PC-3 (cell line): Measurements from ENCODE around the gene MAEA. TPM values are rescaled to one million over a fixed set of nuclear protein-coding genes. Genes with fewer than 3 reads are reported as not detected.

ENCODE experiments used
- ATAC-seq: fragments of 200-7000 bp; cut with Tn5 transposase; 2 replicates; pipeline ENCODE4 v1.9.1; 2020; ENCODE audit warnings: mild to moderate bottlenecking, moderate library complexity
- BruUV-seq: library from RNA; stranded (reverse); fragments of 400-500 nt; replicated peaks from 2 replicates; lab custom pipeline; 2021; lab: Mats Ljungman, UMichigan
- CTCF ChIA-PET: fragments of 300-600 bp; sonication (Branson Sonifier 250); formaldehyde crosslinking; loops from one replicate; lab custom pipeline; 2022; ENCODE audit warnings: antibody characterized with exemption; lab: Charles Lee
- POLR2A ChIA-PET: fragments of 300-600 bp; sonication (Branson Sonifier 250); formaldehyde crosslinking; loops from one replicate; lab custom pipeline; 2022; ENCODE audit warnings: antibody characterized with exemption; ENCODE audit not compliant: unreplicated experiment; lab: Charles Lee
- DNase-seq: peaks from one replicate; pipeline ENCODE4 v3.0.0-alpha.2; 2015
- H2AFZ ChIP-seq: fragments of 300-600 bp; sonication (generic); 2 replicates; pipeline ENCODE4 v1.6.0; 2016; ENCODE audit warnings: antibody characterized with exemption, low read length
- H3F3A ChIP-seq: fragments of 300-600 bp; sonication (generic); one replicate; pipeline ENCODE4 v1.6.0; 2017; ENCODE audit warnings: antibody characterized with exemption, low read length, control low read depth, mild to moderate bottlenecking; ENCODE audit not compliant: unreplicated experiment
- H3K27ac ChIP-seq: fragments of 300-600 bp; sonication (generic); 2 replicates; pipeline ENCODE4 v1.5.1; 2016; ENCODE audit warnings: mild to moderate bottlenecking, low read length
- H3K27me3 ChIP-seq: fragments of 300-600 bp; sonication (generic); 2 replicates; pipeline ENCODE4 v1.6.1; 2016; ENCODE audit warnings: low read length, mixed read lengths
- H3K36me3 ChIP-seq: fragments of 300-600 bp; sonication (generic); 2 replicates; pipeline ENCODE4 v1.6.1; 2016; ENCODE audit warnings: low read depth, mixed run types, low read length, mixed read lengths
- H3K4me1 ChIP-seq: fragments of 300-600 bp; sonication (generic); 2 replicates; pipeline ENCODE4 v1.5.1; 2016; ENCODE audit warnings: low read length; ENCODE audit not compliant: insufficient read depth
- H3K4me2 ChIP-seq: fragments of 300-600 bp; sonication (generic); 2 replicates; pipeline ENCODE4 v1.6.0; 2016; ENCODE audit warnings: low read length
- H3K4me3 ChIP-seq: fragments of 300-600 bp; sonication (generic); 2 replicates; pipeline ENCODE4 v1.5.1; 2016; ENCODE audit warnings: mild to moderate bottlenecking, low read length, mixed read lengths
- H3K79me2 ChIP-seq: fragments of 300-600 bp; sonication (generic); 2 replicates; pipeline ENCODE4 v1.6.1; 2017; ENCODE audit warnings: low read length, mixed read lengths
- H3K9ac ChIP-seq: fragments of 300-600 bp; sonication (generic); 2 replicates; pipeline ENCODE4 v1.6.0; 2016; ENCODE audit warnings: mild to moderate bottlenecking, low read length
- H3K9me2 ChIP-seq: fragments of 300-600 bp; sonication (generic); replicated peaks from 2 replicates; pipeline ENCODE4 v1.6.1; 2016; ENCODE audit warnings: mixed run types, low read length, mixed read lengths
- H3K9me3 ChIP-seq: fragments of 300-600 bp; sonication (generic); 2 replicates; pipeline ENCODE4 v1.6.1; 2016; ENCODE audit warnings: low read length, mixed read lengths
- H4K20me1 ChIP-seq: fragments of 300-600 bp; sonication (generic); 2 replicates; pipeline ENCODE4 v1.6.1; 2016; ENCODE audit warnings: low read length, mixed read lengths
- CTCF ChIP-seq: fragments of 300-600 bp; sonication (generic); conservative IDR thresholded peaks from 2 replicates; pipeline ENCODE4 v1.5.1; 2017; ENCODE audit warnings: antibody characterized with exemption, low read depth, mild to moderate bottlenecking, low read length
- EZH2 ChIP-seq: fragments of 300-600 bp; sonication (generic); IDR thresholded peaks from one replicate; pipeline ENCODE4 v1.6.1; 2017; ENCODE audit warnings: antibody characterized with exemption, mild to moderate bottlenecking, low read length; ENCODE audit not compliant: unreplicated experiment
- EZH2phosphoT487 ChIP-seq: fragments of 300-600 bp; sonication (generic); IDR thresholded peaks from 2 replicates; pipeline ENCODE4 v1.6.1; 2018; ENCODE audit warnings: mild to moderate bottlenecking, antibody characterized with exemption, low read length, borderline replicate concordance
- intact Hi-C: fragments of 100-400 bp; cut with micrococcal nuclease; formaldehyde crosslinking; loops from 2 replicates; pipeline ENCODE4 v1.9.0; 2023
- total RNA-seq: library from RNA; depleted of rRNA; stranded (reverse); fragments of >200 nt; gene quantifications from 2 replicates; pipeline ENCODE4 v1.2.3, GENCODE V29; 2014

The MAEA gene
- total RNA-seq, 1 experiment from 2014 or later = 48.1 TPM

- ChIA-PET CTCF (no interaction called here), POLR2A (no interaction called here)
- intact Hi-C loops = no loop called here
- Histone ChIP-seq H4K20me1 (no peaks in the 10 kb centered on the region), H3K9ac (no peak overlapping the region), H3K4me2 (no peak overlapping the region), H3K4me1 (peaks cover 22% of the 10 kb centered on the region), H3K36me3 (peaks cover 28% of the 10 kb centered on the region), H2AFZ (no peak overlapping the region), H3K4me3 (no peak overlapping the region), H3K9me3 (no peaks in the 10 kb centered on the region), H3K27ac (peak overlapping the region; percentile 41; the same call in 1 of the 2 replicates), H3F3A (no peaks in the 10 kb centered on the region), H3K27me3 (no peaks in the 10 kb centered on the region), H3K79me2 (no peaks in the 10 kb centered on the region), H3K9me2 (no peaks in the 10 kb centered on the region)
- BruUV-seq = no TSS peak
- TF ChIP-seq CTCF (no peak), EZH2 (no peak), EZH2phosphoT487 (no peak)
- DNase-seq = peak; percentile 51
- peak; percentile 8; the same call in 1 of the 2 replicates for ATAC-seq
Measured at GRCh38 chr4:1338752-1339414, 49.2 kb downstream of the MAEA start.

GRCh38 chr4:1339489-1339888 is 49.8 kb downstream of the MAEA start:
- Histone ChIP-seq H3K9me3 (no peaks in the 10 kb centered on the region), H3K4me1 (peaks cover 28% of the 10 kb centered on the region), H3K9me2 (no peaks in the 10 kb centered on the region), H3K27ac (no peak overlapping the region), H3K4me2 (no peak overlapping the region), H3K79me2 (no peaks in the 10 kb centered on the region), H3K4me3 (no peak overlapping the region), H3K36me3 (peaks cover 24% of the 10 kb centered on the region), H3K27me3 (no peaks in the 10 kb centered on the region), H3F3A (no peaks in the 10 kb centered on the region), H3K9ac (no peak overlapping the region), H2AFZ (no peak overlapping the region), H4K20me1 (no peaks in the 10 kb centered on the region)
- intact Hi-C loops = no loop called here
- ChIA-PET CTCF (no interaction called here), POLR2A (no interaction called here)
- DNase-seq (no peak), ATAC-seq (no peak)
- TSS peak; percentile 28 for BruUV-seq
- TF ChIP-seq EZH2 (no peak), EZH2phosphoT487 (no peak), CTCF (no peak)

- H3K4me2 ChIP-seq = no peak overlapping the region
- H3K79me2 ChIP-seq = no peaks in the 10 kb centered on the region
- H3K27me3 ChIP-seq = no peaks in the 10 kb centered on the region
- H3K27ac ChIP-seq = no peak overlapping the region
- H3K4me3 ChIP-seq = no peak overlapping the region
- H3K9me2 ChIP-seq = no peaks in the 10 kb centered on the region
- no peaks in the 10 kb centered on the region for H3F3A ChIP-seq
- no peak for TF ChIP-seq EZH2phosphoT487
- TF ChIP-seq EZH2 = no peak
- TF ChIP-seq CTCF = no peak
- no peak overlapping the region for H3K9ac ChIP-seq
- BruUV-seq = no TSS peak
- no peaks in the 10 kb centered on the region for H3K9me3 ChIP-seq
- H4K20me1 ChIP-seq = no peaks in the 10 kb centered on the region
- ChIA-PET POLR2A (no interaction called here), CTCF (no interaction called here)
- no peak overlapping the region for H2AFZ ChIP-seq
- peaks cover 36% of the 10 kb centered on the region for H3K4me1 ChIP-seq
- ATAC-seq = no peak
- H3K36me3 ChIP-seq = peaks cover 17% of the 10 kb centered on the region
- DNase-seq = no peak
- intact Hi-C loops = no loop called here
Measured at GRCh38 chr4:1340181-1340747, 50.6 kb downstream of the MAEA start.
